ENCODE data around the gene MFAP4. TPM values are rescaled to one million over a fixed set of nuclear protein-coding genes. Genes with fewer than 3 reads are reported as not detected.

MFAP4 gene, protein sequence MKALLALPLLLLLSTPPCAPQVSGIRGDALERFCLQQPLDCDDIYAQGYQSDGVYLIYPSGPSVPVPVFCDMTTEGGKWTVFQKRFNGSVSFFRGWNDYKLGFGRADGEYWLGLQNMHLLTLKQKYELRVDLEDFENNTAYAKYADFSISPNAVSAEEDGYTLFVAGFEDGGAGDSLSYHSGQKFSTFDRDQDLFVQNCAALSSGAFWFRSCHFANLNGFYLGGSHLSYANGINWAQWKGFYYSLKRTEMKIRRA
- 73.0 and 114 TPM in 2 replicates for total RNA-seq

DNA sequence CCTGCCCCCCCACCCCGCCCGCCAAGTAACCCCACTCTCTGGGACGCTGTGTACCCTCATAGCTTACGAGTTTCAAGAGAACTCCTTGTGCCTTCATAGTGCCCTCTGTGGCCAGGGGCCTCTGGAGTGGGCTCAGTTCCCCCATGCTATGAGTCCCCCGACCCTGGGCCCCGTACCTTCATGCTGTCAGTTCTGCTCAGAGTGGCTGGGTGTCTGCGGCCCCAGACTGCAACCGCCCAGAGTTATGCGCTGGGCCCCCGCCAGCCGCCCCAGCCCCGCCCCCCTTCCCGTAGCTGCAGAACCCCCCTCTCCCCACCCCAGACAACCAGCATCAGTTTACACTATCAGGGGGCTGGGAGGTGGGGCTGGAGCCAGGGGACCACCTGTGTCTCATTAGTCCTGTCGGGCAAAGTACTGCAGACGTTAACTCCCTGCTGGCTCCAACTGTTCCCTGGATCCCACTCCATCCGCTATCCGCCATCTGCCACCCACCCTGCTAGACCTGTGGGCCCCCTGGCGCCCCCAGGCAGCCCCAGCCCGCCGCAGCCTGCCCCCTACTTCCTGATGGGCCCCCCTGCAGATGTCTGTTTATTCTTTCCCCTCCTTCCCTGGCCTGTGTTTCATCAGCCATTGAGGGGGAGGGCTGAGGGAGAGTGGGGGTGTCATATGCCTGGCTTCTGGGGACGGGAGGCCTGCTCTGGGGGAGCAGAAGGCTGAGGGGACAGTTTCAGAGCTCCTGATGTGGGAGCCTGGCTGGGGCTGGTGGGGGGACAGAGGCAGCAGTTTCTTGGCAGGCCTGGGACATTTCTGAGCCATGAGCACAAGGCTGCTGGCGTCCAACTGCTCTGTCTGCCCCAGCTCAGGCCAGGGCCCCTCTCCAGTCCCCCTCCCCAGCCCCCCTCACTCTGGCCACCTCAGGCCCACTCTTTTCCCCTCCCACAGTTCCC, at the start of gene MFAP4:
Gene MFAP4 (minus strand): TSS at position 217 of the 947 bp plus-strand sequence. CDS start 35 bp downstream, at position 182.

DNA sequence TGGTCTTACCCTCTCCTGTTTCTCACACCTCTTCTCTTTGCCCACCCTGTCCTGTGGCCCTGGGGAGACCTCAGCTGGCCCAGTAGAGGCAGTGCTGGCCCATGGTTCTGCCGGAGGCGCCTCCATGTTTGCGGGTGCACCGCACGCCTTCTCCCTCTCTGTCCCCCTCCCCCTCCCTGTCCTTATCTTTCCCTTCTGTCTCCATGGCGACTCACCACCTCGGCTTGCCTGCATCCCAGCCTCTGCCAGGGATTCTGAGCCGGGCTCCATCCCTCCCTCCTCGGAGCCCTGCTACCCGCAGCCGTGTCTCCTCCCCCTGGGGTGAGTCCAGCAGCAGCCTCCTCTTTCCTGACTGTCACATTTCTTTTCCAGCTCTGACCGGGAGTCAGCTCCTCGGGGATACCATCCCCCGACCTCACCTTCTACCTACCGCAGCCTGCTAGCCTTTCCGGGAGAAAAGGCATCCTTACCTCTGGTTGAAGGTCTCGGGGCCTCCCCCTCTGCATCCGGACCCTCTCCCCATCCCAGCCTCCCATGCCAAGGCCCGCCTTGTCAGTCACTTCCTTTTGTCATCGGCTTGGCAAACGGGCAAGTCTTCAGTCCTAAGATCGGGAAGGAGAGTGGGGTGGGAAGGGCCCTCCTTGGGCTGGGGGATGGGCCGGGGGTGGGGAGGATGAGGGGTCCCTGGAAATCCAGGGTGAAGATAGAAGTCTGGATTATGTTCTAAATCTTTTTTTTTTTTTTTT, 24.1 kb upstream of the MFAP4 start, which contains the start of gene RNF112:
Gene RNF112 (plus strand): TSS at position 358 of the 746 bp plus-strand sequence. CDS start 177 bp downstream, at position 535.

DNA sequence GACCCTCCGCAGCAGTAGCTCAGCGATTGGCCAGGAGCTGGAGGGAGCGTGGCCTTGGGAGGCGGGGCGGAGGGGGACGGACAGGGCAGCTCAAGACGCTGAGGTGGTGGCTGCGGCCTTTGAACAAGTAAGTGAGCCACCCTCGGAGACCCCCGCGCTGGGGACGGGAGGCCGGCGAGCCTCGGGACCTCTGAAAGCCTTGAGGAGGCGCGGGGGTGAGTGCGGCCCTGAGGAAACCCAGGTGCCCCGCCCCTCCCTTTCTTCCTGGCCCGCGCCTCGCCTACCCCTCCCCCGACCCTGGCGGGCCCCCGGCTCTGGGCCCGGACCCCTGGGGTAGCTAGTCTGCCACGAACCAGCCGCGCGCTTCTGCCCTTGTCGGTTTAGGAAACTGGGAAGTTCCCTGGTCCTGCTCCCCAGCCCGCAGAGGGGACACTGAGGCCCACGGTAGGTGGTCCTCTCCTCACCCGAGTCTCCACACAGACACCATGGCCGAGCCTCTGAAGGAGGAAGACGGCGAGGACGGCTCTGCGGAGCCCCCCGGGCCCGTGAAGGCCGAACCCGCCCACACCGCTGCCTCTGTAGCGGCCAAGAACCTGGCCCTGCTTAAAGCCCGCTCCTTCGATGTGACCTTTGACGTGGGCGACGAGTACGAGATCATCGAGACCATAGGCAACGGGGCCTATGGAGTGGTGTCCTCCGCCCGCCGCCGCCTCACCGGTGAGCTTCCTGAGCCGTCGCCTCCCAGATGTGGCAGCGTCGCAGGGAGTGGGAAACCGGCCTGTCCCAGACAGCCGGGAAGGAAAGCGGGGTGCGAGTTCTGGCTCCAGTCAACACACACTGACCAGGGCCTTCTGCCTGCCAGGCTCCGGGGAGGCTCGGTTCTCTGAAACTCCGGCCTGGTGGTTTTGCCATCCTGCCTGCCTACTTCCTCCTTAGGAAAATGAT, 8.3 kb downstream of the MFAP4 start, which contains the start of gene MAPK7:
Gene MAPK7 (plus strand): TSS at position 83 of the 945 bp plus-strand sequence. CDS start 403 bp downstream, at position 486.

DNA sequence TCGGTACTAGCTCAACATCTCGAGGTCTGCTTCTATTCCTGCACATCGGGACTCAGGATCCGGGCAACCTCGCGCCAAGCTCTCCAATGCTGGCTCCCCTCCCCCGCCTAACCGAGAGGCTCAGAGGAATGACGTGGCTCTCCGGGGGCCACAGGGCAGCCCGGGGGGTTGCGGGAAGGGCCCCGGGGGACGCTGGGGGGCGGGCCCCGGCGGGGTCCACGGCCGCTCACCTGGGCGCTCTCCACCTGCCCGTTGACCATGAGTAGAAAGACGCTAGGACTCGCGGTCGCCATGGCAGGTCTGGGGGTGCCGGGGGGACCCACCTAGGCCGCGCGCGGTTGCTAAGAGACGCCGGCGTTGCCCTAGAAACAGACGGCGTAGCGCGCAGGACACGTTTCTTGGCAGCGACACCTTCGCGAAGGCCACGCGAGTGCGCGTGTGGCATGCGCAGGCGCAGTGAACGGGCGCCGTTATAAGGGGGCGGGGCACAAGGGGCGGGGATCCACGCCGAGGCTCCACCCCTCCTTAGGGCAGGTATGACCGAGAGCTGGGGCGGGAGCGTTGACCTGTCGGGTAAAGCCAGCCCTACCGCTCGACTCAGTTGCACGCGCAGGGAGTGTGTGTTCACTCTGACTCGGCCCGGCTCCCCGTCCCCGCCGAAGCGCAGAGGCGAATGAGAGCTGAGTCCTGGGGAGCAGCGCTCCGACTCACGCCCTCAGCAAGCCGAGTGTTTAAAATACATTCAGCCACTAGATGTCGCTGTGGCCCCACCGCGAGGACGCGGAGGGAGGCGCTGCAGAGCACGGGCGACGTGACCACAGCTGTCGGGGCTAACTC, 24.5 kb downstream of the MFAP4 start, which contains the start of gene B9D1:
Gene B9D1 (minus strand): TSS at position 447 of the 837 bp plus-strand sequence. CDS start 154 bp downstream, at position 293.

Other genes starting within 250 kb of the MFAP4 start
- 20.2 and 37.9 TPM in 2 replicates for gene EPN2, start 149.8 kb downstream of the MFAP4 start, total RNA-seq
- gene B9D1, start 24.5 kb downstream of the MFAP4 start, total RNA-seq = 45.8 and 49.8 TPM in 2 replicates
- gene MAPK7, start 8.7 kb downstream of the MFAP4 start, total RNA-seq = 15.8 and 41.5 TPM in 2 replicates
- gene RNF112, start 24.0 kb upstream of the MFAP4 start, total RNA-seq = 3.0 and 4.3 TPM in 2 replicates
- gene SLC47A1, start 146.7 kb upstream of the MFAP4 start, total RNA-seq = 0.86 and 4.4 TPM in 2 replicates